Caco-2 (cell line): ENCODE results near the gene NRP2. TPM values are rescaled to one million over a fixed set of nuclear protein-coding genes. Genes with fewer than 3 reads are reported as not detected.
A peak's percentile ranks its signal among the peaks of the same experiment; 100 is the strongest.

Experiments
- BruUV-seq: library from RNA; stranded (reverse); fragments of 400-500 nt; replicated peaks from 2 replicates; lab custom pipeline; 2021; lab: Mats Ljungman, UMichigan
- CTCF ChIA-PET: fragments of 300-600 bp; sonication (Branson Sonifier 250); formaldehyde crosslinking; loops from one replicate; lab custom pipeline; 2022; ENCODE audit warnings: antibody characterized with exemption; lab: Charles Lee
- POLR2A ChIA-PET: fragments of 300-600 bp; sonication (Branson Sonifier 250); formaldehyde crosslinking; loops from one replicate; lab custom pipeline; 2022; ENCODE audit warnings: antibody characterized with exemption; lab: Charles Lee
- DNase-seq, 2 experiments: peaks; one replicate each; pipeline versions ENCODE4 v3.0.0 to v3.0.0-alpha.2; 2020 to 2022
- H3K27me3 ChIP-seq: replicated peaks from 2 replicates; pipeline ENCODE4 v1.6.0; 2011; ENCODE audit warnings: low read length; ENCODE audit not compliant: control insufficient read depth, insufficient read depth
- H3K36me3 ChIP-seq: 2 replicates; pipeline ENCODE4 v1.5.1; 2011; ENCODE audit warnings: low read length; ENCODE audit not compliant: control insufficient read depth, insufficient read depth
- H3K4me1 ChIP-seq: fragments of 250-450 bp; sonication (Bioruptor Pico); 2 replicates; pipeline ENCODE4 v1.5.1; 2020; ENCODE audit warnings: mild to moderate bottlenecking
- H3K4me3 ChIP-seq: 2 replicates; pipeline ENCODE4 v1.5.1; 2011; ENCODE audit warnings: low read depth, mild to moderate bottlenecking, control low read depth, low read length
- H3K9me3 ChIP-seq: fragments of 250-450 bp; sonication (Bioruptor Pico); 2 replicates; pipeline ENCODE4 v1.5.1; 2020; ENCODE audit warnings: mild to moderate bottlenecking, moderate library complexity
- H3K27ac Mint-ChIP-seq: one replicate; pipeline ENCODE4 v1.8.0; 2022; ENCODE audit warnings: mixed read lengths; ENCODE audit not compliant: unreplicated experiment
- H3K27me3 Mint-ChIP-seq: one replicate; pipeline ENCODE4 v1.8.0; 2022; ENCODE audit warnings: mixed read lengths; ENCODE audit not compliant: insufficient read depth, unreplicated experiment
- H3K36me3 Mint-ChIP-seq: one replicate; pipeline ENCODE4 v1.8.0; 2022; ENCODE audit warnings: mild to moderate bottlenecking, mixed read lengths; ENCODE audit not compliant: insufficient read depth, unreplicated experiment
- H3K4me1 Mint-ChIP-seq: one replicate; pipeline ENCODE4 v1.8.0; 2022; ENCODE audit warnings: low read depth, mixed read lengths; ENCODE audit not compliant: unreplicated experiment
- H3K4me3 Mint-ChIP-seq: one replicate; pipeline ENCODE4 v1.8.0; 2022; ENCODE audit warnings: mild to moderate bottlenecking, moderate library complexity, mixed read lengths; ENCODE audit not compliant: unreplicated experiment
- H3K9me3 Mint-ChIP-seq: one replicate; pipeline ENCODE4 v1.8.0; 2022; ENCODE audit warnings: mixed read lengths; ENCODE audit not compliant: unreplicated experiment
- intact Hi-C: fragments of 100-400 bp; cut with micrococcal nuclease; formaldehyde crosslinking; loops from one replicate; pipeline ENCODE4 v1.10.0; 2022; ENCODE audit not compliant: unreplicated experiment
- total RNA-seq: library from RNA; stranded (reverse); gene quantifications from 2 replicates; pipeline ENCODE4 v1.2.3, GENCODE V29; 2022
- TF ChIP-seq, protein P1 (sequence below), 2 experiments: fragments of 200-600 bp in 1 of 2; IDR thresholded peaks; 1 replicate in 1 of 2; 2 replicates in 1 of 2; pipeline versions ENCODE4 v1.5.1 to v1.8.0; 2011 to 2022; ENCODE audit warnings: antibody characterized with exemption in 1 of 2, control low read depth in 1 of 2, inconsistent platforms in 1 of 2, low read depth in 1 of 2, low read length in 1 of 2, mild to moderate bottlenecking in 1 of 2, moderate library complexity in 1 of 2; ENCODE audit not compliant: insufficient read depth in 1 of 2, severe bottlenecking in 1 of 2, unreplicated experiment in 1 of 2

NRP2 gene
- total RNA-seq, 1 experiment from 2014 or later, result 96.9 TPM

DNA sequence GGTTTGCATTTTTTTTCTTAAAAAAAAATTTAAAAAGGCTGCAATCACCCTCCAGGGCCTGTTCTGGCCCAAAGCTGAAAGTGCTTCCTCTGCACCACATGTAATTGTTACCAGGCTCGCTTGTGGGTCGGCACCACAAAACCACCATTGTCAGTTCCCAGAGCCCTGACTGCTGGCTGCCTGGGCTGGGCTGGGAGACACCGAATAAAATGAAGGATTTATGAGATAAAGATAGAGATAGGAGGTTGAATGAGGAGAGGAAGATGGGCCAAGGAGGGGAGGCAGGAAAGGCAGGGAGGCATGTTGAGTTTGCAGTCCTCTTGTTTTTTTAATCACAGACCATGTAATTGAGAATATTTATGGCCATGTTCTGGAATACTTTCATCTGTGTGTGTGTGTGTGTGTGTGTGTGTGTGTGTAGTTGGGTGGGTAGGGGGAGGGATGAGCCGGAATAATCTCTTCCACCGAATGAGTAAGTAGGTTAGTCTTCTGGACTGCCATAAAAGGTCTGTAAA, 14.7 kb downstream of the NRP2 start:
- Mint-ChIP-seq H3K9me3 (no peaks in the 10 kb centered on the region), H3K27ac (peak overlapping the region; percentile 43), H3K36me3 (peaks cover 59% of the 10 kb centered on the region), H3K4me1 (peaks cover 47% of the 10 kb centered on the region), H3K4me3 (no peak overlapping the region), H3K27me3 (no peaks in the 10 kb centered on the region)
- POLR2A ChIA-PET, result no interaction called here
- intact Hi-C loops, result loop anchor here (2.0 to 5.0 kb wide), 3 partner anchors 14 to 1370 kb away; partner anchors contain the start of gene NRP2
- Histone ChIP-seq H3K4me3 (no peak overlapping the region), H3K9me3 (no peaks in the 10 kb centered on the region), H3K4me1 (peaks cover 60% of the 10 kb centered on the region), H3K36me3 (peaks cover 2% of the 10 kb centered on the region), H3K27me3 (no peaks in the 10 kb centered on the region)
- DNase-seq, result no peak
- TF ChIP-seq, protein P1, sequence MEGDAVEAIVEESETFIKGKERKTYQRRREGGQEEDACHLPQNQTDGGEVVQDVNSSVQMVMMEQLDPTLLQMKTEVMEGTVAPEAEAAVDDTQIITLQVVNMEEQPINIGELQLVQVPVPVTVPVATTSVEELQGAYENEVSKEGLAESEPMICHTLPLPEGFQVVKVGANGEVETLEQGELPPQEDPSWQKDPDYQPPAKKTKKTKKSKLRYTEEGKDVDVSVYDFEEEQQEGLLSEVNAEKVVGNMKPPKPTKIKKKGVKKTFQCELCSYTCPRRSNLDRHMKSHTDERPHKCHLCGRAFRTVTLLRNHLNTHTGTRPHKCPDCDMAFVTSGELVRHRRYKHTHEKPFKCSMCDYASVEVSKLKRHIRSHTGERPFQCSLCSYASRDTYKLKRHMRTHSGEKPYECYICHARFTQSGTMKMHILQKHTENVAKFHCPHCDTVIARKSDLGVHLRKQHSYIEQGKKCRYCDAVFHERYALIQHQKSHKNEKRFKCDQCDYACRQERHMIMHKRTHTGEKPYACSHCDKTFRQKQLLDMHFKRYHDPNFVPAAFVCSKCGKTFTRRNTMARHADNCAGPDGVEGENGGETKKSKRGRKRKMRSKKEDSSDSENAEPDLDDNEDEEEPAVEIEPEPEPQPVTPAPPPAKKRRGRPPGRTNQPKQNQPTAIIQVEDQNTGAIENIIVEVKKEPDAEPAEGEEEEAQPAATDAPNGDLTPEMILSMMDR (IDR thresholded peaks at IDR 0.05; ENCODE audit: insufficient read depth in 1 of 2, low read depth in 1 of 2, low read length in 1 of 2, severe bottlenecking in 1 of 2, unreplicated experiment in 1 of 2), result no peak
- no TSS peak for BruUV-seq
- CTCF ChIA-PET, result interaction anchor here (0.6 to 1.2 kb wide), 2 partner anchors 21 to 258 kb away, joined by 3 to 4 read pairs; no protein-coding TSS in a partner anchor

DNA sequence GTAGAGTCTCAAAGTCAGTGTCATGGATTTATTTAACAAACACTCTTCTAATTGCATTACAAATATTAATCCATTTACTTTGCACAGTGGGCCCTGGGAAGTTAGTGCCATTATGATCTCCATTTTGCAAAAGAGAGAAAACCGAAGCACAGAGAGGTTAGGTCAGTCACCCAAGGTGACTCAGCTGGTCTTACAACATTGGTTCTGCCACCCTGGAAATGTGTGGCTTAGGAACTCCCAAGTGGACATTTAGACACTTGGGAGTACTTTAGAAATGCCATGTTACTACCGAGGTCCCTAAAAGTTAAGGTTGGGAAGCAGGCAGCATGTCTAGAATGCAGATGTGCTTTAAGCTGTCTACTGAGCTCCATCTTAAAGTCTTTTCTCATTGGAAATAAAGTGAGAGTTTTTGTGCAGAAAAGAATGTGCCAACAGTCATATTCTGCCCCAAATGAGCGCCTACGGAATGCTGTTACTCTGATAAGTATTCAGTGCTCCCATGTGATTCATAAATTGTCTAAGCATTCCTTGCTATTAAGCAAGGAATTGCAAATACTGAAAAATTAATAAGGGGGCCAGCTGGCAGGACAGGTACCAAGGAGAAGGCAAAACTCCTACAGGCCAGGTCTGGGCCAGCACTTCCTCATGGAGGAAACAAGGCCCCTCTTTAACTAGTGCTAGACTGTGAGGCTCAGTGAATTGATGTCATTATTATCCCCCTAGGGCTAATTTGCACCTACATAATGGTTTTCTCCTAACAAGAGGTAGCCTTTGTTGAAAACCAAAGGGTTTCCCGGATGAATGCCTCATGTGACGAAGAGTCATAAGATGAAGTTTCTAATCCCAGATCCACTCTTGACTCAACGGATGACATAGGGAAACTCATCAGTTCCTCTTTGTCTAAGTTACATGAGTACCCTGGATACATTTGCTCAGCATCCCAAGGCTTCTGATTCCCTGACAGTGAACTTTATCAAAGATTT, 16.3 kb downstream of the NRP2 start:
- H3K36me3 ChIP-seq, result peaks cover 2% of the 10 kb centered on the region
- H3K4me1 ChIP-seq, result peaks cover 68% of the 10 kb centered on the region
- Mint-ChIP-seq H3K27me3 (no peaks in the 10 kb centered on the region), H3K27ac (no peak overlapping the region), H3K4me3 (no peak overlapping the region), H3K4me1 (peaks cover 55% of the 10 kb centered on the region), H3K9me3 (no peaks in the 10 kb centered on the region), H3K36me3 (peaks cover 66% of the 10 kb centered on the region)
- no peak for DNase-seq
- no peaks in the 10 kb centered on the region for H3K9me3 ChIP-seq
- H3K4me3 ChIP-seq, result no peak overlapping the region
- ChIA-PET POLR2A (no interaction called here), CTCF (no interaction called here)
- TF ChIP-seq, protein P1 (IDR thresholded peaks at IDR 0.05; ENCODE audit: insufficient read depth in 1 of 2, low read depth in 1 of 2, low read length in 1 of 2, severe bottlenecking in 1 of 2, unreplicated experiment in 1 of 2), result no peak
- H3K27me3 ChIP-seq, result no peaks in the 10 kb centered on the region
- intact Hi-C loops, result loop anchor here (5.0 kb wide), 2 partner anchors 229 to 1371 kb away; no protein-coding TSS in a partner anchor
- BruUV-seq, result no TSS peak

DNA sequence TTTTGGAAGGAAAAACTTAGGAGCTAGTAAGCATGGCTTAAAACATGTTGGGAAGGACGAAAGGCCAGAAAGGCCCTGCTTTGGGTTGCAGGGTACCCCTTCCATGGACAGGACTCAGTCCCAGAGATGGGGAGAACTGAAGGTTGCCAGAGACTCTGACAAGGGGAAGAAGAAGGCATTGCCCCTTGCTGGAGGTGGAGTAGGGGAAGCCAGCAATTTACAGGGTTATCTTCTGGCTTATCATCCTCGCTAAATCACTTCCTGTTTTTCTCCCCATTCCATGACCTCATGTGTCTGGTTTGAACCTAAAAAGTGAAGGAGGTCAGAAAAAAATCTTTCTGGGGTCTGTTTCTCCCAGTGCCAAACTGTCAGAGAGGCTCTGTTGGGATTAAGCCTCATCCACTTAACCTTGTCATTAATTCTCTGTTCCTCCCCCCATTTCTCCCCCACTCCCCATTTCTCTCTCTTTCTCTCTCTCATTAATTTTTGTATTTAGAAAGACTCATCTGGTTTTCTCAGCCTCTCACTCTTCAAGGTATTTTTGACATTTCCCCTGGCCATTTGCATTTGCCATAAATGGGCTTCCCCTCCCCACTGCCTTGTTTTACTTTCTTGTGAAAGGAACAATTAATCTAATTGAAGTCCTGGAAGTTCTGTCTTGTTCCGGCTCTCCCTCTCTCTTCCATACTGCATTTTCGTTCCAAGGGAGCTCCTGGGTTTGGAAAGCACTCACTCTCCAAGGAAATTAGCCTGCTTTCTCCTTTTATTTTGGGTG, 17.4 kb downstream of the NRP2 start:
- no peak overlapping the region for H3K4me3 ChIP-seq
- BruUV-seq, result no TSS peak
- no peaks in the 10 kb centered on the region for H3K9me3 ChIP-seq
- intact Hi-C loops, result loop anchor here (5.0 kb wide), 2 partner anchors 228 to 1372 kb away; no protein-coding TSS in a partner anchor
- Mint-ChIP-seq H3K9me3 (no peaks in the 10 kb centered on the region), H3K4me3 (no peak overlapping the region), H3K4me1 (peaks cover 55% of the 10 kb centered on the region), H3K27ac (peak overlapping the region; percentile 63), H3K27me3 (no peaks in the 10 kb centered on the region), H3K36me3 (peaks cover 72% of the 10 kb centered on the region)
- ChIA-PET POLR2A (no interaction called here), CTCF (no interaction called here)
- TF ChIP-seq, protein P1 (IDR thresholded peaks at IDR 0.05; ENCODE audit: insufficient read depth in 1 of 2, low read depth in 1 of 2, low read length in 1 of 2, severe bottlenecking in 1 of 2, unreplicated experiment in 1 of 2), result no peak
- DNase-seq, result no peak
- H3K36me3 ChIP-seq, result peaks cover 2% of the 10 kb centered on the region
- no peaks in the 10 kb centered on the region for H3K27me3 ChIP-seq
- H3K4me1 ChIP-seq, result peaks cover 68% of the 10 kb centered on the region
